ENCODE data around the gene DPF3. TPM values are rescaled to one million over a fixed set of nuclear protein-coding genes. Genes with fewer than 3 reads are reported as not detected.

The DPF3 gene
- total RNA-seq, 5 donors from 2014 or later (not counting 1 experiment from before 2014, with no cell fraction given): 0.33 to 0.86 (median 0.54) TPM

GRCh38 chr14:72686832-72687231 lies 207.1 kb downstream of the DPF3 start:
- no peaks in the 10 kb centered on the region for H3K4me1 ChIP-seq (ENCODE audit: control insufficient read depth in 1 of 2, extremely low read depth in 1 of 2, insufficient read depth in 2 of 2, low read length in 2 of 2)
- 50% methylated on average over 1 of the region's 2 CpGs for WGBS (ENCODE audit: insufficient coverage)
- Mint-ChIP-seq H3K36me3 (peaks cover 4% of the 10 kb centered on the region), H3K9me3 (peaks cover 0 to 8% (median 0%) of the 10 kb centered on the region in 3 donors), H3K27ac (no peak overlapping the region), H3K4me1 (no peaks in the 10 kb centered on the region), H3K27me3 (no peaks in the 10 kb centered on the region), H3K4me3 (no peak overlapping the region)
- H3K27ac ChIP-seq (ENCODE audit: low read length): no peak overlapping the region
- H3K4me3 ChIP-seq (ENCODE audit: control insufficient read depth in 1 of 2, extremely low read depth in 1 of 2, low read length in 1 of 2): no peak overlapping the region
- ATAC-seq (replicated peaks in 1 of 4) (no peak), DNase-seq (no peak)
- no peaks in the 10 kb centered on the region for H3K27me3 ChIP-seq (replicated peaks in 1 of 2; ENCODE audit: control insufficient read depth in 2 of 2, extremely low read depth in 1 of 2, insufficient read depth in 2 of 2, low read length in 1 of 2)
- ChIA-PET POLR2A (no interaction called here), CTCF (no interaction called here)
- H3K9me3 ChIP-seq: no peaks in the 10 kb centered on the region
- no peaks in the 10 kb centered on the region for H3K36me3 ChIP-seq (ENCODE audit: control insufficient read depth in 2 of 2, extremely low read depth in 1 of 2, insufficient read depth in 1 of 2, low read length in 1 of 2)

- no CpG with 5 or more reads among the region's 1 CpG for WGBS (ENCODE audit: insufficient coverage)
- Mint-ChIP-seq H3K4me1 (no peaks in the 10 kb centered on the region), H3K27ac (no peak overlapping the region), H3K27me3 (no peaks in the 10 kb centered on the region), H3K36me3 (peaks cover 4% of the 10 kb centered on the region), H3K9me3 (peaks cover 0 to 8% (median 0%) of the 10 kb centered on the region in 3 donors), H3K4me3 (no peak overlapping the region)
- CTCF ChIA-PET: no interaction called here
- H3K4me3 ChIP-seq (ENCODE audit: control insufficient read depth in 1 of 2, extremely low read depth in 1 of 2, low read length in 1 of 2): no peak overlapping the region
- H3K27ac ChIP-seq (ENCODE audit: low read length): no peak overlapping the region
- H3K9me3 ChIP-seq: no peaks in the 10 kb centered on the region
- H3K4me1 ChIP-seq (ENCODE audit: control insufficient read depth in 1 of 2, extremely low read depth in 1 of 2, insufficient read depth in 2 of 2, low read length in 2 of 2): no peaks in the 10 kb centered on the region
- H3K36me3 ChIP-seq (ENCODE audit: control insufficient read depth in 2 of 2, extremely low read depth in 1 of 2, insufficient read depth in 1 of 2, low read length in 1 of 2): no peaks in the 10 kb centered on the region
- POLR2A ChIA-PET: no interaction called here
- no peaks in the 10 kb centered on the region for H3K27me3 ChIP-seq (replicated peaks in 1 of 2; ENCODE audit: control insufficient read depth in 2 of 2, extremely low read depth in 1 of 2, insufficient read depth in 2 of 2, low read length in 1 of 2)
- no peak for DNase-seq
- ATAC-seq (replicated peaks in 1 of 4): no peak
These were observed 207.8 kb downstream of the DPF3 start for GRCh38 chr14:72686101-72686500.

GRCh38 chr14:72685456-72685855 lies 208.4 kb downstream of the DPF3 start:
- peaks cover 0 to 8% (median 0%) of the 10 kb centered on the region in 3 donors for H3K9me3 Mint-ChIP-seq
- POLR2A ChIA-PET: no interaction called here
- 91% methylated on average over 1 of the region's 3 CpGs for WGBS (ENCODE audit: insufficient coverage)

GRCh38 chr14:72683787-72684186 lies 210.1 kb downstream of the DPF3 start:
- no peaks in the 10 kb centered on the region for H3K4me1 Mint-ChIP-seq
- H3K27me3 Mint-ChIP-seq: no peaks in the 10 kb centered on the region
- CTCF ChIA-PET: no interaction called here

More at GRCh38 chr14:72685456-72685855, 208.4 kb downstream of the DPF3 start:
- DNase-seq: no peak
- Histone ChIP-seq H3K4me1 (ENCODE audit: control insufficient read depth in 1 of 2, extremely low read depth in 1 of 2, insufficient read depth in 2 of 2, low read length in 2 of 2) (no peaks in the 10 kb centered on the region), H3K27me3 (replicated peaks in 1 of 2; ENCODE audit: control insufficient read depth in 2 of 2, extremely low read depth in 1 of 2, insufficient read depth in 2 of 2, low read length in 1 of 2) (peaks cover 0 to 1% of the 10 kb centered on the region in 2 experiments), H3K4me3 (ENCODE audit: control insufficient read depth in 1 of 2, extremely low read depth in 1 of 2, low read length in 1 of 2) (no peak overlapping the region), H3K36me3 (ENCODE audit: control insufficient read depth in 2 of 2, extremely low read depth in 1 of 2, insufficient read depth in 1 of 2, low read length in 1 of 2) (no peaks in the 10 kb centered on the region), H3K9me3 (no peaks in the 10 kb centered on the region), H3K27ac (ENCODE audit: low read length) (no peak overlapping the region)
- no peak overlapping the region for H3K27ac Mint-ChIP-seq
- peaks cover 4% of the 10 kb centered on the region for H3K36me3 Mint-ChIP-seq
- no peak for ATAC-seq (replicated peaks in 1 of 4)
- no peaks in the 10 kb centered on the region for H3K4me1 Mint-ChIP-seq
- no peak overlapping the region for H3K4me3 Mint-ChIP-seq
- CTCF ChIA-PET: no interaction called here
- no peaks in the 10 kb centered on the region for H3K27me3 Mint-ChIP-seq

GRCh38 chr14:72682188-72682587 lies 211.7 kb downstream of the DPF3 start:
- Mint-ChIP-seq H3K36me3 (peaks cover 4% of the 10 kb centered on the region), H3K4me1 (no peaks in the 10 kb centered on the region), H3K27ac (no peak overlapping the region), H3K27me3 (no peaks in the 10 kb centered on the region), H3K4me3 (no peak overlapping the region), H3K9me3 (peaks cover 0 to 8% (median 0%) of the 10 kb centered on the region in 3 donors)
- CTCF ChIA-PET: interaction anchor here in 1 of 2 donors (0.6 kb wide), 1 partner anchor 39 kb away, joined by 5 read pairs; no protein-coding TSS in a partner anchor
- WGBS (ENCODE audit: insufficient coverage): 93% methylated on average over 2 of the region's 5 CpGs
- no peak for DNase-seq
- POLR2A ChIA-PET: interaction anchor here in 1 of 2 donors (0.6 kb wide), 1 partner anchor 291 kb away, joined by 6 read pairs; no protein-coding TSS in a partner anchor
- Histone ChIP-seq H3K4me1 (ENCODE audit: control insufficient read depth in 1 of 2, extremely low read depth in 1 of 2, insufficient read depth in 2 of 2, low read length in 2 of 2) (no peaks in the 10 kb centered on the region), H3K36me3 (ENCODE audit: control insufficient read depth in 2 of 2, extremely low read depth in 1 of 2, insufficient read depth in 1 of 2, low read length in 1 of 2) (no peaks in the 10 kb centered on the region), H3K4me3 (ENCODE audit: control insufficient read depth in 1 of 2, extremely low read depth in 1 of 2, low read length in 1 of 2) (no peak overlapping the region), H3K27me3 (replicated peaks in 1 of 2; ENCODE audit: control insufficient read depth in 2 of 2, extremely low read depth in 1 of 2, insufficient read depth in 2 of 2, low read length in 1 of 2) (peaks cover 0 to 12% of the 10 kb centered on the region in 2 experiments), H3K27ac (ENCODE audit: low read length) (no peak overlapping the region), H3K9me3 (no peaks in the 10 kb centered on the region)
- no peak for ATAC-seq (replicated peaks in 1 of 4)

More at GRCh38 chr14:72683787-72684186, 210.1 kb downstream of the DPF3 start:
- H3K36me3 ChIP-seq (ENCODE audit: control insufficient read depth in 2 of 2, extremely low read depth in 1 of 2, insufficient read depth in 1 of 2, low read length in 1 of 2): no peaks in the 10 kb centered on the region
- POLR2A ChIA-PET: interaction anchor here in 1 of 2 donors (0.8 kb wide), 1 partner anchor 44 kb away, joined by 8 read pairs; no protein-coding TSS in a partner anchor
- no peak for ATAC-seq (replicated peaks in 1 of 4)
- no peak overlapping the region for H3K27ac ChIP-seq (ENCODE audit: low read length)
- no peaks in the 10 kb centered on the region for H3K9me3 ChIP-seq
- H3K27ac Mint-ChIP-seq: no peak overlapping the region
- peaks cover 0 to 8% (median 0%) of the 10 kb centered on the region in 3 donors for H3K9me3 Mint-ChIP-seq
- no peak for DNase-seq
- H3K4me1 ChIP-seq (ENCODE audit: control insufficient read depth in 1 of 2, extremely low read depth in 1 of 2, insufficient read depth in 2 of 2, low read length in 2 of 2): no peaks in the 10 kb centered on the region
- WGBS (ENCODE audit: insufficient coverage): 74% methylated on average over 2 of the region's 4 CpGs
- peaks cover 4% of the 10 kb centered on the region for H3K36me3 Mint-ChIP-seq
- H3K27me3 ChIP-seq (replicated peaks in 1 of 2; ENCODE audit: control insufficient read depth in 2 of 2, extremely low read depth in 1 of 2, insufficient read depth in 2 of 2, low read length in 1 of 2): peaks cover 0 to 12% of the 10 kb centered on the region in 2 experiments
- H3K4me3 ChIP-seq (ENCODE audit: control insufficient read depth in 1 of 2, extremely low read depth in 1 of 2, low read length in 1 of 2): no peak overlapping the region
- H3K4me3 Mint-ChIP-seq: no peak overlapping the region

- WGBS (ENCODE audit: insufficient coverage): 83% methylated on average over 1 of the region's 7 CpGs
- Histone ChIP-seq H3K27me3 (replicated peaks in 1 of 2; ENCODE audit: control insufficient read depth in 2 of 2, extremely low read depth in 1 of 2, insufficient read depth in 2 of 2, low read length in 1 of 2) (peaks cover 0 to 12% of the 10 kb centered on the region in 2 experiments), H3K27ac (ENCODE audit: low read length) (no peak overlapping the region), H3K4me3 (ENCODE audit: control insufficient read depth in 1 of 2, extremely low read depth in 1 of 2, low read length in 1 of 2) (no peak overlapping the region), H3K36me3 (ENCODE audit: control insufficient read depth in 2 of 2, extremely low read depth in 1 of 2, insufficient read depth in 1 of 2, low read length in 1 of 2) (no peaks in the 10 kb centered on the region), H3K9me3 (no peaks in the 10 kb centered on the region), H3K4me1 (ENCODE audit: control insufficient read depth in 1 of 2, extremely low read depth in 1 of 2, insufficient read depth in 2 of 2, low read length in 2 of 2) (no peaks in the 10 kb centered on the region)
- H3K4me1 Mint-ChIP-seq: no peaks in the 10 kb centered on the region
- H3K36me3 Mint-ChIP-seq: peaks cover 4% of the 10 kb centered on the region
- H3K9me3 Mint-ChIP-seq: peaks cover 0 to 8% (median 2%) of the 10 kb centered on the region in 3 donors
- H3K27ac Mint-ChIP-seq: no peak overlapping the region
- ATAC-seq (replicated peaks in 1 of 4): no peak
- ChIA-PET POLR2A (no interaction called here), CTCF (interaction anchor here in 1 of 2 donors (0.5 to 0.6 kb wide), 2 partner anchors 14 to 40 kb away, joined by 3 to 5 read pairs; no protein-coding TSS in a partner anchor)
- H3K27me3 Mint-ChIP-seq: no peaks in the 10 kb centered on the region
- DNase-seq: no peak
- H3K4me3 Mint-ChIP-seq: no peak overlapping the region
These were observed 212.9 kb downstream of the DPF3 start for GRCh38 chr14:72680853-72681640.

All from T-cell (primary cell).